Natural killer cell (primary cell): Measurements from ENCODE around the gene PYCR2. TPM values are rescaled to one million over a fixed set of nuclear protein-coding genes. Genes with fewer than 3 reads are reported as not detected.

ENCODE experiments used
- ATAC-seq, 3 donors: fragments of 150-1000 bp in 2 of 3; fragments of 200-7000 bp in 1 of 3; cut with Tn5 transposase; 1 replicate in 1 of 3; 2 replicates in 2 of 3; pipeline ENCODE4 v1.10.0; 2021; ENCODE audit warnings: mild to moderate bottlenecking in 2 of 3, moderate library complexity in 2 of 3
- DNase-seq, 2 donors: peaks; one replicate each; pipeline versions ENCODE4 v3.0.0 to v3.0.0-alpha.2; 2013 to 2021; ENCODE audit warnings: mixed read lengths in 1 of 2
- H3K27ac ChIP-seq: one replicate; pipeline ENCODE4 v1.5.1; 2013; ENCODE audit warnings: mild to moderate bottlenecking, low read length
- H3K27me3 ChIP-seq: one replicate; pipeline ENCODE4 v1.6.1; 2013; ENCODE audit warnings: low read length; ENCODE audit not compliant: control insufficient read depth, insufficient read depth
- H3K36me3 ChIP-seq: one replicate; pipeline ENCODE4 v1.6.1; 2013; ENCODE audit warnings: low read length; ENCODE audit not compliant: control insufficient read depth, insufficient read depth
- H3K4me1 ChIP-seq: one replicate; pipeline ENCODE4 v1.6.1; 2013; ENCODE audit warnings: low read length; ENCODE audit not compliant: control insufficient read depth, insufficient read depth
- H3K4me3 ChIP-seq: one replicate; pipeline ENCODE4 v1.5.1; 2013; ENCODE audit warnings: low read length
- H3K9me3 ChIP-seq: one replicate; pipeline ENCODE4 v1.6.1; 2013; ENCODE audit warnings: low read length; ENCODE audit not compliant: control insufficient read depth, insufficient read depth
- H3K27ac Mint-ChIP-seq, 2 donors: one replicate each; pipeline ENCODE4 v1.8.0; 2022; ENCODE audit warnings: mild to moderate bottlenecking in 2 of 2, mixed read lengths in 2 of 2, moderate library complexity in 1 of 2
- H3K27me3 Mint-ChIP-seq, 2 donors: one replicate each; pipeline ENCODE4 v1.8.0; 2022; ENCODE audit warnings: low read depth in 2 of 2, mixed read lengths in 2 of 2
- H3K36me3 Mint-ChIP-seq: one replicate; pipeline ENCODE4 v1.8.0; 2022; ENCODE audit warnings: mixed read lengths
- H3K4me1 Mint-ChIP-seq, 2 donors: one replicate each; pipeline ENCODE4 v1.8.0; 2022; ENCODE audit warnings: mixed read lengths in 2 of 2
- H3K4me3 Mint-ChIP-seq: one replicate; pipeline ENCODE4 v1.8.0; 2022; ENCODE audit warnings: mild to moderate bottlenecking, moderate library complexity, mixed read lengths
- H3K9me3 Mint-ChIP-seq, 2 donors: one replicate each; pipeline ENCODE4 v1.8.0; 2022; ENCODE audit warnings: mixed read lengths in 2 of 2
- CTCF ChIP-seq: fragments of 200-600 bp; IDR thresholded peaks from one replicate; pipeline ENCODE4 v1.8.0; 2022; ENCODE audit warnings: antibody characterized with exemption
- WGBS: methylation state at CpG from one replicate; pipeline ENCODE4 v1.1.7; 2013; ENCODE audit warnings: missing lambda C conversion rate; ENCODE audit not compliant: insufficient coverage; 5-methylcytosine and 5-hydroxymethylcytosine counted together
- intact Hi-C: fragments of 100-400 bp; cut with micrococcal nuclease; formaldehyde crosslinking; loops from one replicate; pipeline ENCODE4 v1.14.2; 2022
- total RNA-seq, 4 donors: library from RNA; stranded (reverse); fragments of 120-200 nt in 1 of 4; gene quantifications; one replicate each; pipeline versions ENCODE4 v1.2.3 to v1.2.4, GENCODE V29; 2013 to 2022

PYCR2 gene
- total RNA-seq, 3 donors from 2014 or later (not counting 1 experiment from before 2014, with no cell fraction given): 57.7 to 74.5 (median 62.6) TPM

- Histone ChIP-seq H3K4me1 (peaks cover 86% of the 10 kb centered on the region), H3K9me3 (no peaks in the 10 kb centered on the region), H3K36me3 (peaks cover 44% of the 10 kb centered on the region), H3K27me3 (no peaks in the 10 kb centered on the region), H3K4me3 (no peak overlapping the region), H3K27ac (no peak overlapping the region)
- Mint-ChIP-seq H3K9me3 (no peaks in the 10 kb centered on the region), H3K27me3 (no peaks in the 10 kb centered on the region), H3K4me1 (peaks cover 34 to 67% of the 10 kb centered on the region in 2 donors), H3K36me3 (no peaks in the 10 kb centered on the region), H3K4me3 (no peak overlapping the region), H3K27ac (peak overlapping the region; percentile 6 to 62)
- intact Hi-C loops: no loop called here
- TF ChIP-seq CTCF: no peak
- DNase-seq: peak in 1 of 2 donors; percentile 65
- ATAC-seq: no peak
- 85% methylated on average over 10 of the region's 10 CpGs for WGBS
Observed at GRCh38 chr1:225877580-225877979, 46.5 kb downstream of the PYCR2 start.

- Histone ChIP-seq H3K27ac (no peak overlapping the region), H3K9me3 (no peaks in the 10 kb centered on the region), H3K4me3 (no peak overlapping the region), H3K36me3 (peaks cover 44% of the 10 kb centered on the region), H3K27me3 (no peaks in the 10 kb centered on the region), H3K4me1 (peaks cover 88% of the 10 kb centered on the region)
- TF ChIP-seq CTCF: no peak
- H3K27ac Mint-ChIP-seq: peak overlapping the region; percentile 6 to 62
- H3K4me3 Mint-ChIP-seq: no peak overlapping the region
- ATAC-seq (no peak), DNase-seq (no peak)
- WGBS: 91% methylated on average over 12 of the region's 12 CpGs
- intact Hi-C loops: no loop called here
- H3K36me3 Mint-ChIP-seq: no peaks in the 10 kb centered on the region
- H3K27me3 Mint-ChIP-seq: no peaks in the 10 kb centered on the region
- no peaks in the 10 kb centered on the region for H3K9me3 Mint-ChIP-seq
- peaks cover 36 to 69% of the 10 kb centered on the region in 2 donors for H3K4me1 Mint-ChIP-seq
Observed at GRCh38 chr1:225876900-225877510, 47.0 kb downstream of the PYCR2 start.

- Mint-ChIP-seq H3K4me1 (peaks cover 42 to 67% of the 10 kb centered on the region in 2 donors), H3K36me3 (no peaks in the 10 kb centered on the region), H3K27ac (no peak overlapping the region), H3K9me3 (no peaks in the 10 kb centered on the region), H3K4me3 (no peak overlapping the region), H3K27me3 (no peaks in the 10 kb centered on the region)
- ATAC-seq: no peak
- Histone ChIP-seq H3K36me3 (peaks cover 58% of the 10 kb centered on the region), H3K27ac (no peak overlapping the region), H3K4me3 (no peak overlapping the region), H3K4me1 (peaks cover 87% of the 10 kb centered on the region), H3K27me3 (no peaks in the 10 kb centered on the region), H3K9me3 (no peaks in the 10 kb centered on the region)
- peak in 1 of 2 donors; percentile 9 for DNase-seq
- WGBS: 84% methylated on average over 12 of the region's 12 CpGs
- intact Hi-C loops: no loop called here
- no peak for TF ChIP-seq CTCF
Observed at GRCh38 chr1:225875044-225875815, 48.8 kb downstream of the PYCR2 start.
